Pulmonary artery endothelial cell (primary cell): ENCODE data around the gene RAB14. TPM values are rescaled to one million over a fixed set of nuclear protein-coding genes. Genes with fewer than 3 reads are reported as not detected.
"Not testable (repeated sequence)": the region's sequence is repeated elsewhere in the genome, so short reads cannot be mapped to it uniquely, and the experiment has no call there.

Source experiments
- DNase-seq: peaks from one replicate; pipeline ENCODE4 v3.0.0-alpha.2; 2011; ENCODE audit warnings: low read depth, low spot score
- total RNA-seq: library from RNA; depleted of rRNA; stranded (reverse); fragments of >200 nt; gene quantifications from 2 replicates; pipeline ENCODE4 v1.2.3, GENCODE V29; 2014

The RAB14 gene
- total RNA-seq, 1 donor from 2014 or later, result 36.3 TPM

GRCh38 chr9:121157939-121158338 lies 43.7 kb downstream of the RAB14 start:
- no peak for DNase-seq

GRCh38 chr9:121156263-121156731 lies 45.4 kb downstream of the RAB14 start:
- DNase-seq, result no peak

GRCh38 chr9:121154782-121155181 lies 46.9 kb downstream of the RAB14 start:
- DNase-seq, result no peak

GRCh38 chr9:121153642-121154041 lies 48.0 kb downstream of the RAB14 start:
- DNase-seq, result no peak

- DNase-seq, result no peak
Measured at GRCh38 chr9:121150188-121150587, 51.5 kb downstream of the RAB14 start.

GRCh38 chr9:121144482-121144881 lies 57.2 kb downstream of the RAB14 start:
- DNase-seq, result no peak

- DNase-seq, result no peak
Measured at GRCh38 chr9:121143771-121144170, 57.9 kb downstream of the RAB14 start.

GRCh38 chr9:121141706-121142105 lies 60.0 kb downstream of the RAB14 start:
- no peak for DNase-seq

- DNase-seq, result no peak
Measured at GRCh38 chr9:121141306-121141705, 60.4 kb downstream of the RAB14 start.

- no peak for DNase-seq
Measured at GRCh38 chr9:121140162-121140561, 61.5 kb downstream of the RAB14 start.

- no peak for DNase-seq
Measured at GRCh38 chr9:121138973-121139372, 62.7 kb downstream of the RAB14 start.

- no peak for DNase-seq
Measured at GRCh38 chr9:121138561-121138960, 63.1 kb downstream of the RAB14 start.

GRCh38 chr9:121135642-121136041 lies 66.0 kb downstream of the RAB14 start:
- DNase-seq, result no peak

- DNase-seq, result no peak
Measured at GRCh38 chr9:121133104-121133816, 68.4 kb downstream of the RAB14 start.

GRCh38 chr9:121129384-121129783 lies 72.3 kb downstream of the RAB14 start:
- DNase-seq, result not testable (repeated sequence)

Other genes starting within 250 kb of the RAB14 start
- 3.8 and 4.3 TPM in 2 replicates for gene C5, start 151.6 kb downstream of the RAB14 start, total RNA-seq
- gene CNTRL, start 126.9 kb downstream of the RAB14 start, total RNA-seq, result 8.9 and 13.3 TPM in 2 replicates
- 395 and 505 TPM in 2 replicates for gene GSN, start 66.3 kb upstream of the RAB14 start, total RNA-seq
- 196 and 284 TPM in 2 replicates for gene STOM, start 168.4 kb upstream of the RAB14 start, total RNA-seq